Gastroesophageal sphincter (tissue), 4 donors: ENCODE measurements around the gene FAM204A. TPM values are rescaled to one million over a fixed set of nuclear protein-coding genes. Genes with fewer than 3 reads are reported as not detected.

Experiments used
- ATAC-seq: fragments of 150-250 bp; one replicate; pipeline ENCODE4 v1.9.1; 2016; ENCODE audit warnings: mild to moderate bottlenecking, moderate library complexity
- H3K27ac ChIP-seq, 4 donors: fragments of 200-600 bp; sonication (generic) in 3 of 4; 1 replicate in 3 of 4; 2 replicates in 1 of 4; pipeline ENCODE4 v1.5.1; 2016 to 2019
- H3K27me3 ChIP-seq: fragments of 200-600 bp; sonication (generic); one replicate; pipeline ENCODE4 v1.5.1; 2019
- H3K36me3 ChIP-seq, 2 donors: fragments of 200-600 bp; sonication (generic); one replicate each; pipeline ENCODE4 v1.5.1; 2019; ENCODE audit warnings: control low read depth in 1 of 2
- H3K4me1 ChIP-seq, 3 donors: fragments of 200-600 bp; sonication (generic); 1 replicate in 2 of 3; 2 replicates in 1 of 3; pipeline ENCODE4 v1.5.1; 2016 to 2019; ENCODE audit warnings: control low read depth in 2 of 3
- H3K4me3 ChIP-seq, 2 donors: fragments of 200-600 bp; sonication (generic); one replicate each; pipeline ENCODE4 v1.5.1; 2019; ENCODE audit warnings: mild to moderate bottlenecking in 1 of 2, moderate library complexity in 1 of 2
- H3K9me3 ChIP-seq, 3 donors: fragments of 200-600 bp; sonication (generic); one replicate each; pipeline ENCODE4 v1.5.1; 2017 to 2019; ENCODE audit warnings: control low read depth in 2 of 3
- CTCF ChIP-seq, 4 experiments: fragments of 200-600 bp in 2 of 4; fragments of 450-650 bp in 2 of 4; sonication (generic) in 1 of 4; IDR thresholded peaks; one replicate each; pipeline ENCODE4 v1.5.1; 2017 to 2019; ENCODE audit warnings: antibody characterized with exemption in 4 of 4, mild to moderate bottlenecking in 2 of 4, moderate library complexity in 2 of 4
- EP300 ChIP-seq: sonication (generic); formaldehyde crosslinking; IDR thresholded peaks from one replicate; pipeline ENCODE4 v1.6.1; 2017; ENCODE audit warnings: antibody characterized with exemption, mild to moderate bottlenecking
- POLR2A ChIP-seq, 2 donors: fragments of 450-650 bp; IDR thresholded peaks; one replicate each; pipeline ENCODE4 v1.6.1; 2017; ENCODE audit warnings: antibody characterized with exemption in 2 of 2, mild to moderate bottlenecking in 2 of 2, moderate library complexity in 1 of 2
- POLR2AphosphoS5 ChIP-seq: sonication (generic); formaldehyde crosslinking; IDR thresholded peaks from one replicate; pipeline ENCODE4 v1.6.1; 2017; ENCODE audit warnings: antibody characterized with exemption
- WGBS, 2 donors: methylation state at CpG; one replicate each; pipeline ENCODE4 v1.1.5; 2018; ENCODE audit warnings: low coverage in 1 of 2; 5-methylcytosine and 5-hydroxymethylcytosine counted together
- total RNA-seq, 4 donors: library from RNA; depleted of rRNA; stranded (reverse); fragments of >200 nt; gene quantifications; one replicate each; pipeline ENCODE4 v1.1.0, GENCODE V29; 2016

FAM204A gene
- total RNA-seq, 4 donors from 2014 or later: 76.1 to 113 (median 97.9) TPM

- no peak overlapping the region for H3K4me3 ChIP-seq
- H3K4me1 ChIP-seq: no peaks in the 10 kb centered on the region
- WGBS, 2 donors: 59 to 60% methylated on average over 6 to 10 of the region's 17 CpGs
- H3K36me3 ChIP-seq: no peaks in the 10 kb centered on the region
- H3K9me3 ChIP-seq: no peaks in the 10 kb centered on the region
- H3K27ac ChIP-seq: no peak overlapping the region
- H3K27me3 ChIP-seq: peaks cover 7% of the 10 kb centered on the region
- TF ChIP-seq POLR2AphosphoS5 (no peak), CTCF (IDR thresholded peaks at IDR 0.05) (no peak), POLR2A (IDR thresholded peaks at IDR 0.05) (no peak), EP300 (no peak)
- ATAC-seq: no peak
Measured at GRCh38 chr10:118286051-118286838, 55.9 kb downstream of the FAM204A start.

- TF ChIP-seq EP300: no peak
- WGBS, 2 donors: 78 to 100% methylated on average over 1 of the region's 1 CpG
- Histone ChIP-seq H3K4me1 (no peaks in the 10 kb centered on the region), H3K9me3 (peaks cover 0 to 12% (median 0%) of the 10 kb centered on the region in 3 donors), H3K27ac (no peak overlapping the region), H3K36me3 (no peaks in the 10 kb centered on the region), H3K4me3 (no peak overlapping the region), H3K27me3 (peaks cover 7% of the 10 kb centered on the region)
- no peak for ATAC-seq
Measured at GRCh38 chr10:118282670-118283069, 59.5 kb downstream of the FAM204A start.

DNA sequence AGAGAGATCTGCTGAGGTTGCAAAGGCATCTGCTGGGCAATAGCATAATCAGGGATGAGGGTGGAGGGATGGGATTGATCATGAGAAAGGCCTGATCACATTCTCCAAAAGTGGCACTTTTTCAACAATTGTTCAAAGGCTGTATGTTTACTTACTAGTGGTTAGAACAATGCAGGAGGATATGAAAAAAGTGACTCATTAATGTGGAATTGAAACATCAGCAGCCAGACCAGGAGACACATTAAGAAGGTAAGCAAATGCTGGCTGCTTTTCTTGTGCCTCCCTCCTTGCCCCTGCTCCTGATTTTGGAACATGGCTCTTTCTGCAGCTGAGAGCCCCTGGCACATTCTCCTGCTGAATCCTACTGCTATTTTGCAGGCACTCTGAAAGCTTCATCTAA is 63.5 kb downstream of the FAM204A start:
- TF ChIP-seq CTCF (IDR thresholded peaks at IDR 0.05) (no peak), EP300 (no peak), POLR2AphosphoS5 (no peak), POLR2A (IDR thresholded peaks at IDR 0.05) (no peak)
- no peak for ATAC-seq
- H3K4me3 ChIP-seq: no peak overlapping the region
- H3K36me3 ChIP-seq: no peaks in the 10 kb centered on the region
- H3K27ac ChIP-seq: no peak overlapping the region
- peaks cover 0 to 19% (median 0%) of the 10 kb centered on the region in 3 donors for H3K9me3 ChIP-seq
- H3K27me3 ChIP-seq: peaks cover 3% of the 10 kb centered on the region
- peaks cover 0 to 4% (median 0%) of the 10 kb centered on the region in 3 donors for H3K4me1 ChIP-seq

DNA sequence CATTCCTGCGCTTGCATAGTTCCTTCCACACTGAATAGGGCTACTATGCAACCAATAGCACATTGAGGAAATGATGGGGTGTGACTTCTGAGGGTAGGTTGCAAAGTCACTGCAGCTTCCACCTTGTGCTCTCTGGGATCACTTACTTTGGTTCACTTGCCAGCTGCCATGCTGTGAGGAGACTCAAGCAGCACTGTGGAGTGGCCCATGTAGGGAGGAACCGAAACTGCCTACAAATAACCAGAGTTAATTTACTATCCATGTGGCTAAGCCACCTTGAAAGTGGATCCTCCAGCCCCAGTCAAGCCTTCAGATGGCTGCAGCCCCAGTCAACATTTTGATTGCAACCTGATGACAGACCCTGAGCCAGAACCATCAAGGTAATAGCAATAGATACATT is 64.3 kb downstream of the FAM204A start:
- Histone ChIP-seq H3K36me3 (no peaks in the 10 kb centered on the region), H3K27me3 (no peaks in the 10 kb centered on the region), H3K9me3 (peaks cover 0 to 19% (median 0%) of the 10 kb centered on the region in 3 donors), H3K27ac (no peak overlapping the region), H3K4me1 (peaks cover 0 to 5% (median 0%) of the 10 kb centered on the region in 3 donors), H3K4me3 (no peak overlapping the region)
- ATAC-seq: no peak
- TF ChIP-seq POLR2AphosphoS5 (no peak), EP300 (no peak), CTCF (IDR thresholded peaks at IDR 0.05) (no peak), POLR2A (IDR thresholded peaks at IDR 0.05) (no peak)
- WGBS, 2 donors: 100% methylated on average over 1 of the region's 2 CpGs

DNA sequence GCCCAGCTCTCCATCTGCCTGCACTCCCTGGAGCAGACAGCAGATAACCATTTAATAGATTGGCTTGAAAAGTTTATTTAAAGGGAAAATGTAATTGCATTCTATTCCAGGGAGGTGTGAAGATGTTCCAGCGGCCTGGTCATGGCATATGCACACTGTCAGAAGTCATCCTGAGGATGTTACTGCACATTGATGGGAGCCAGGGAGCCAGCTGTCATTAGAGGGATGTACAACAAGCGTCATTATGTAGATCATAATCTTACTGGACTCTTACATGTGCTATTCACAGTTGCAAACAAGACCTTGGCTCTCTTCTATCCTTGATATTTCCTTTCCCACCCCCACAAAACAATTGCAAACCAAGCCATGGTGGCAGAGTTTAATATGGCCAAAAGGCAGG is 65.4 kb downstream of the FAM204A start:
- H3K4me1 ChIP-seq: peaks cover 0 to 17% (median under 1%) of the 10 kb centered on the region in 3 donors
- WGBS, 2 donors: 40 to 44% methylated on average over 1 to 2 of the region's 2 CpGs
- no peak for ATAC-seq
- H3K36me3 ChIP-seq: no peaks in the 10 kb centered on the region
- no peak overlapping the region for H3K27ac ChIP-seq
- TF ChIP-seq POLR2A (IDR thresholded peaks at IDR 0.05) (no peak), EP300 (no peak), CTCF (IDR thresholded peaks at IDR 0.05) (no peak)
- no peaks in the 10 kb centered on the region for H3K27me3 ChIP-seq
- H3K4me3 ChIP-seq: no peak overlapping the region
- H3K9me3 ChIP-seq: peaks cover 0 to 19% (median 0%) of the 10 kb centered on the region in 3 donors
